GM12801 (cell line): ENCODE results near the gene TAP1.
A peak's percentile ranks its signal among the peaks of the same experiment; 100 is the strongest.

Experiments used
- TF ChIP-seq, protein P1 (sequence below): IDR thresholded peaks from one replicate; pipeline ENCODE4 v1.5.1; 2011; ENCODE audit warnings: control low read depth; ENCODE audit not compliant: insufficient read length; ENCODE audit errors: extremely low read depth

Gene TAP1

GRCh38 chr6:32886681-32887383 is 33.3 kb upstream of the TAP1 start:
- TF ChIP-seq, protein P1, sequence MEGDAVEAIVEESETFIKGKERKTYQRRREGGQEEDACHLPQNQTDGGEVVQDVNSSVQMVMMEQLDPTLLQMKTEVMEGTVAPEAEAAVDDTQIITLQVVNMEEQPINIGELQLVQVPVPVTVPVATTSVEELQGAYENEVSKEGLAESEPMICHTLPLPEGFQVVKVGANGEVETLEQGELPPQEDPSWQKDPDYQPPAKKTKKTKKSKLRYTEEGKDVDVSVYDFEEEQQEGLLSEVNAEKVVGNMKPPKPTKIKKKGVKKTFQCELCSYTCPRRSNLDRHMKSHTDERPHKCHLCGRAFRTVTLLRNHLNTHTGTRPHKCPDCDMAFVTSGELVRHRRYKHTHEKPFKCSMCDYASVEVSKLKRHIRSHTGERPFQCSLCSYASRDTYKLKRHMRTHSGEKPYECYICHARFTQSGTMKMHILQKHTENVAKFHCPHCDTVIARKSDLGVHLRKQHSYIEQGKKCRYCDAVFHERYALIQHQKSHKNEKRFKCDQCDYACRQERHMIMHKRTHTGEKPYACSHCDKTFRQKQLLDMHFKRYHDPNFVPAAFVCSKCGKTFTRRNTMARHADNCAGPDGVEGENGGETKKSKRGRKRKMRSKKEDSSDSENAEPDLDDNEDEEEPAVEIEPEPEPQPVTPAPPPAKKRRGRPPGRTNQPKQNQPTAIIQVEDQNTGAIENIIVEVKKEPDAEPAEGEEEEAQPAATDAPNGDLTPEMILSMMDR, result no peak

DNA sequence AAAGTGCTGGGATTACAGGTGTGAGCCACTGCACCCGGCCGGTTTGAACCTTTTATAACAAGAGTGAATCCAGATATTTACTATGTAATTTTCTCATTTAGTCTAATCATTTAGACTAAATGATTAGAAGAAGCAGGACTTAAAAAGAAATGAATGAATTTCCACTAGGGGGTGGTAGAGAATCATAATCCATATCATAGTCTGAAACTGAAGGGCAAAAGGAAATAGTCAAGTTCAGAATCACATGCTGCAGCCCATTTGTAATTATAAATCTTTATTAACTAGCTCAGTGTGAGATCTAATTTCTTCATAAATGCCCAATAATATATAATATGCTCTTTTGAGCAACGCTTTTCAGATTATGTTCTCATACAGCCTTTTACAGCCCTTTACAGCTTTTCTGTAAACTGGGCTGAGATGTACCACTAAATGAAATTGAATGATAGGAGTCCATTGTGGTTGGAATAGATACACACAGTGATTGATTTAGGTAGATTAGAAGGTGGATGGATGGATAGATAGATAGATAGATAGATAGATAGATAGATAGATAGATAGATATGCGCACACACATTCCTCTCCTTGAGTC is 32.3 kb upstream of the TAP1 start:
- TF ChIP-seq, protein P1, result no peak

GRCh38 chr6:32883789-32884188 is 30.3 kb upstream of the TAP1 start:
- TF ChIP-seq, protein P1, result no peak

GRCh38 chr6:32882879-32883250 is 29.4 kb upstream of the TAP1 start:
- TF ChIP-seq, protein P1, result no peak

- TF ChIP-seq, protein P1, result no peak
Observed at GRCh38 chr6:32879691-32880090, 26.2 kb upstream of the TAP1 start.

GRCh38 chr6:32876603-32877002 is 23.1 kb upstream of the TAP1 start:
- TF ChIP-seq, protein P1, result no peak

DNA sequence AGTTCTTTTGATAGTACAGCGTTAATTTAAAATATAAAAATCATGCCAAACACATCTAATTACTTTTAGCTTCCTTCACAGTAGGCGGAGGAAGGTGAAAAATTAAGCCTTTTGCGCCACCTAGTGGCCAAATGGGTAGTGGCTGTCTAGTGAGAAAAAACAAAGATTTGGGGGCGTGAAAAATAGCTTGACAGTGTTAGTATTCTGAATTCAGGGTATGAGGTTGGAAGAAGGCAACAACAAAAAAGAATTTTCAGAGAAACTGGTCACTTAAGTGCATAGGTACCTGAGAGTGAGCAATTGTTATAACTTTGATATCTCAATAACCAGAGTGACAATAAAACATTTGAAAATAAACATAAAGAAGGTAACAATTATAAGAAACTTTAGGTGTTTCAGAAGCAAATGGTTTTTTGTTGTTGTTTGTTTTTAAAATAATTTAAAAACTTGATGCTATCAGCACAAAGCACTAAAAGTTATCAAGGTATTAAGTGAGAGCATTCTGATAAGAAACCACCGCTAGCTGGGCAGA is 14.8 kb upstream of the TAP1 start:
- TF ChIP-seq, protein P1, result peak; percentile 78
